IPS-15b (cell line): Measurements from ENCODE around the gene KLC3.
"Not testable (repeated sequence)": the region's sequence is repeated elsewhere in the genome, so short reads cannot be mapped to it uniquely, and the experiment has no call there.

Source experiments
- H3K27me3 ChIP-seq: one replicate; pipeline ENCODE4 v1.6.1; 2013; ENCODE audit warnings: low read length; ENCODE audit not compliant: control insufficient read depth, insufficient read depth
- H3K36me3 ChIP-seq: one replicate; pipeline ENCODE4 v1.6.1; 2013; ENCODE audit warnings: low read length; ENCODE audit not compliant: control insufficient read depth, insufficient read depth
- H3K4me1 ChIP-seq: one replicate; pipeline ENCODE4 v1.6.1; 2013; ENCODE audit warnings: mild to moderate bottlenecking, low read length; ENCODE audit not compliant: control insufficient read depth, insufficient read depth
- H3K4me3 ChIP-seq: one replicate; pipeline ENCODE4 v1.5.1; 2013; ENCODE audit warnings: low read depth, low read length
- H3K9ac ChIP-seq: one replicate; pipeline ENCODE4 v1.6.1; 2013; ENCODE audit warnings: low read depth, mild to moderate bottlenecking, low read length
- H3K9me3 ChIP-seq: one replicate; pipeline ENCODE4 v1.6.1; 2013; ENCODE audit warnings: mild to moderate bottlenecking, low read length; ENCODE audit not compliant: control insufficient read depth, insufficient read depth

KLC3 gene

DNA sequence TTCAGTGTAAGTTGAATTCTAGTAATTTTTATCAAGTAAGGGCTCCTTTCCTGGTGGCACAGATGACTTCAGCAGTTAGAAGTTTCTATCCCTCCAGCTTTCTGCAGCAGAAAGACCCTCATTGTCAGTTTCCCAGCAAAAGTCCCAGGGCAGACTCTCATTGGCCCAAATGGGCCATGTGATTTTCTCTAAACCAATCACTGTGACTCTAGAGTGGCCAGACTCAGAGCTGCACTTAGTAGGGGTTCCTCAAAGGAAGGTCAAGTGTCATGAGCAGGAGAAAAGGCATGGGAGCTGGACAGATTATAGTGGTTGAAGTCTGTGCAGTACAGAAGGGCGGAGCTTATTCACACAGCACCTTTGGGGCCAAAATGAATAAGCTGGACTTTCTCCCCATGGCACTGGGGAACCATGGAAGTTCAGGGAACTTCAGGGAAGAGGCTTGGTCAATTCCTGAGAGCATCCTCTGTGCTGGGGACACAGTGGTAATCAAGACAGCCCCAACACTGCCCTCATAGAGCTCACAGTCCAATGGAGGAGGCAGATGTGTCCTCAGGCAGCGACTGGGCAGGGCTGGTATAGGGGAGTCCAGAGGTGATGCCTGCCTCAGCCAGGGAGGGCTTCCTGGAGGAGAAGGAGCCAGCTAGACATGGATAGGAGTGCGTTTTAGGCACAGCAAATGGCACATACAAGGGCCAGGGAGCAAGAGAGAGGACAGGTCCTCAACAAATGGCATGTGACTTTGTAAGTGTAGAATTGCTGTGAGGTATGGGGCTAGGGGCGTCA is 36.2 kb upstream of the KLC3 start:
- no peak overlapping the region for H3K4me3 ChIP-seq
- H3K9me3 ChIP-seq: no peaks in the 10 kb centered on the region
- peaks cover 18% of the 10 kb centered on the region for H3K27me3 ChIP-seq
- peaks cover 3% of the 10 kb centered on the region for H3K4me1 ChIP-seq
- H3K9ac ChIP-seq: no peak overlapping the region
- no peaks in the 10 kb centered on the region for H3K36me3 ChIP-seq

- no peaks in the 10 kb centered on the region for H3K9me3 ChIP-seq
- peaks cover 3% of the 10 kb centered on the region for H3K4me1 ChIP-seq
- H3K27me3 ChIP-seq: peaks cover 18% of the 10 kb centered on the region
- H3K9ac ChIP-seq: no peak overlapping the region
- H3K36me3 ChIP-seq: no peaks in the 10 kb centered on the region
- no peak overlapping the region for H3K4me3 ChIP-seq
Measured at GRCh38 chr19:45305007-45305406, 35.5 kb upstream of the KLC3 start.

GRCh38 chr19:45305421-45305820 is 35.1 kb upstream of the KLC3 start:
- H3K9ac ChIP-seq: no peak overlapping the region
- H3K36me3 ChIP-seq: no peaks in the 10 kb centered on the region
- peaks cover 3% of the 10 kb centered on the region for H3K4me1 ChIP-seq
- no peaks in the 10 kb centered on the region for H3K9me3 ChIP-seq
- H3K4me3 ChIP-seq: no peak overlapping the region
- H3K27me3 ChIP-seq: peaks cover 18% of the 10 kb centered on the region

- Histone ChIP-seq H3K4me3 (peak overlapping the region; percentile 13), H3K4me1 (peaks cover 3% of the 10 kb centered on the region), H3K9ac (no peak overlapping the region), H3K9me3 (no peaks in the 10 kb centered on the region), H3K36me3 (no peaks in the 10 kb centered on the region), H3K27me3 (peaks cover 18% of the 10 kb centered on the region)
Measured at GRCh38 chr19:45306040-45306439, 34.5 kb upstream of the KLC3 start.

DNA sequence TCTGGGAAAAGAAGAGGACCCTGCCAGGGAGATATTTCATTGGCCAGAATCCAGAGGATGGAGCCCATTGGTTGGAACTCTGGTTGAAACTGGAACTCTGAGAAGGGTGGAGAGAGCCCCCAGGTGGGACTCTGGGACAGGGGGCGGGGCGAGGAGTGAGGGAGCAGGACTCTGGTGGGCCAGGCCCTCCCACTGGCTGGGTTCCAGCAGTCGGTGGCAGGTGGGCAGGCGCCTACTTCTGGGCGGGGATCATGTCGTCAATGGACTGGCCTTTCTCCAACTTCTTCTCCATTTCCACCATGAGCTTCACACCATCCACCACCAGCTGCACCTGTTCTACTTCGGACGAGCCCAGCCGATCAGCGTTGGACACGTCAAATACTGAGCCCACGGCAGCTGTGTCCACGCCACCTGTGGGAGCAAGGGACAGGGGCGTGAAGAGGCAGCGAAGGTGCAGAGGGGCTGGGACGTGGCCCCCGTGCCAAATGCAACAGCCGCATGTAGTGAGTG is 34.0 kb upstream of the KLC3 start:
- Histone ChIP-seq H3K27me3 (peaks cover 18% of the 10 kb centered on the region), H3K9ac (no peak overlapping the region), H3K4me1 (peaks cover 3% of the 10 kb centered on the region), H3K4me3 (no peak overlapping the region), H3K9me3 (no peaks in the 10 kb centered on the region), H3K36me3 (no peaks in the 10 kb centered on the region)

GRCh38 chr19:45307361-45307760 is 33.2 kb upstream of the KLC3 start:
- Histone ChIP-seq H3K9ac (no peak overlapping the region), H3K4me1 (peaks cover 3% of the 10 kb centered on the region), H3K9me3 (no peaks in the 10 kb centered on the region), H3K4me3 (no peak overlapping the region), H3K36me3 (no peaks in the 10 kb centered on the region), H3K27me3 (peaks cover 18% of the 10 kb centered on the region)

DNA sequence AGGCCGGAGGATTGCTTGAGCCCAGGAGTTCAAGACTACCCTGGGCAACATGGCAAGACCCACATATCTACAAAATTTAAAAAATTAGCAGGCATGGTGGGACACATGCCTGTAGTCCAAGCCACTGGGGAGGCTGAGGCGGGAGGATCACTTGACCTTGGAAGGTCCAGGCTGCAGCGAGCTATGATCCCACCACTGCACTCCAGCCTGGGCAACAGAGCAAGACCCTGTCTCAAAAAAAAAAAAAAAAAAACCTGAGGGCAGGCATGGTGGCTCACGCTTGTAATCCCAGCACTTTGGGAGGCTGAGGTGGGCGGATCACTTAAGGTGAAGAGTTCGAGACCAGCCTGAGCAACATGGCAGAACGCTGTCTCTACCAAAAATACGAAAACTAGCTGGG is 31.2 kb upstream of the KLC3 start:
- H3K4me3 ChIP-seq, H3K9me3 ChIP-seq, H3K9ac ChIP-seq, H3K4me1 ChIP-seq, H3K36me3 ChIP-seq: not testable (repeated sequence)
- peaks cover 24% of the 10 kb centered on the region for H3K27me3 ChIP-seq

GRCh38 chr19:45311621-45312020 is 28.9 kb upstream of the KLC3 start:
- Histone ChIP-seq H3K27me3 (peaks cover 23% of the 10 kb centered on the region), H3K4me1 (no peaks in the 10 kb centered on the region), H3K36me3 (no peaks in the 10 kb centered on the region), H3K9me3 (no peaks in the 10 kb centered on the region), H3K9ac (no peak overlapping the region), H3K4me3 (no peak overlapping the region)

DNA sequence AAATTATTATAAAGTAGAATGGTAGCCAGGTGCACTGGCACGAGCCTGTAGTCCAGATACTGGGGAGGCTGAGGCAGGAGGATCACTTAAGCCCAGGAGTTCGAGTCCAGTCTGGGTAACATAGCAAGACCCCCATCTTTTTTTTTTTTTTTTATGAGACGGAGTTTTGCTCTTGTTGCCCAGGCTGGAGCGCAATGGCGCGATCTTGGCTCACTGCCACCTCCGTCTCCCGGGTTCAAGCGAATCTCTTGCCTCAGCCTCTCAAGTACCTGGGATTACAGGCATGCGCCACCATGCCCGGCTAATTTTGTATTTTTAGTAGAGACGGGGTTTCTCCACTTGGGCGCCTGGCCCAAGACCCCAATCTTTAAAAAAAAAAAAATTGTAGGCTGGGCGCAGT is 28.3 kb upstream of the KLC3 start:
- H3K9ac ChIP-seq, H3K9me3 ChIP-seq, H3K4me1 ChIP-seq, H3K4me3 ChIP-seq, H3K36me3 ChIP-seq: not testable (repeated sequence)
- peaks cover 21% of the 10 kb centered on the region for H3K27me3 ChIP-seq

DNA sequence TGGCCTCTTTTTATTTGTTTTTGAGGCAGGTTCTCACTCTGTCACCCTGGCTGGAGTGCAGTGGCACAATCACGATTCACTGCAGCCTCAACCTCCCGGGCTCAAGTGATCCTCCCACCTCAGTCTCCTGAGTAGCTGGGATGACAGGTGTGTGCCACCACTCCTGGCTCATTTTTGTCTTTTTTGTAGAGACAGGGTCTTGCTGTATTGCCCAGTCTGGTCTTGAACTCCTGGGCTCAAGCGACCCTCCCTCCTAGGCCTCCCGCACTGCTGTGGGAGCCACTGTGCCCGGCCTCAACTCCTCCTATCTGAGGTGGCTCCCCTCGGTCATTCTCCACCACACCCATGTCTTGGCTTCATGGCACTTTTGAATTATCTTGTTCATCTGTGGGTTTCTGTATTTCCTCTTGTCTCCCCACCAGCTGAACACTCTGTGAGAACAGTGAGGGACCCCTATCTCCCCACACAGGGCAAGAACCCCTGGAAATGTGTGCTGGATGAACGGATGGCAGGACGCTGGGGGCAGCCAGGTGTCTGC is 25.8 kb upstream of the KLC3 start:
- Histone ChIP-seq H3K27me3 (peaks cover 21% of the 10 kb centered on the region), H3K9me3 (no peaks in the 10 kb centered on the region), H3K36me3 (no peaks in the 10 kb centered on the region), H3K4me3 (no peak overlapping the region), H3K4me1 (no peaks in the 10 kb centered on the region), H3K9ac (no peak overlapping the region)

GRCh38 chr19:45315304-45315703 is 25.2 kb upstream of the KLC3 start:
- H3K4me3 ChIP-seq: no peak overlapping the region
- H3K9me3 ChIP-seq: no peaks in the 10 kb centered on the region
- H3K27me3 ChIP-seq: peaks cover 21% of the 10 kb centered on the region
- H3K9ac ChIP-seq: no peak overlapping the region
- H3K4me1 ChIP-seq: no peaks in the 10 kb centered on the region
- H3K36me3 ChIP-seq: no peaks in the 10 kb centered on the region
